HG02884 (cell line): ENCODE measurements around the gene CLDN6.

ENCODE experiments used
- ATAC-seq: cut with Tn5 transposase; IDR thresholded peaks from one replicate; pipeline ENCODE4 v1.9.1; 2021; ENCODE audit warnings: mild to moderate bottlenecking, moderate library complexity; ENCODE audit not compliant: unreplicated experiment

CLDN6 gene

DNA sequence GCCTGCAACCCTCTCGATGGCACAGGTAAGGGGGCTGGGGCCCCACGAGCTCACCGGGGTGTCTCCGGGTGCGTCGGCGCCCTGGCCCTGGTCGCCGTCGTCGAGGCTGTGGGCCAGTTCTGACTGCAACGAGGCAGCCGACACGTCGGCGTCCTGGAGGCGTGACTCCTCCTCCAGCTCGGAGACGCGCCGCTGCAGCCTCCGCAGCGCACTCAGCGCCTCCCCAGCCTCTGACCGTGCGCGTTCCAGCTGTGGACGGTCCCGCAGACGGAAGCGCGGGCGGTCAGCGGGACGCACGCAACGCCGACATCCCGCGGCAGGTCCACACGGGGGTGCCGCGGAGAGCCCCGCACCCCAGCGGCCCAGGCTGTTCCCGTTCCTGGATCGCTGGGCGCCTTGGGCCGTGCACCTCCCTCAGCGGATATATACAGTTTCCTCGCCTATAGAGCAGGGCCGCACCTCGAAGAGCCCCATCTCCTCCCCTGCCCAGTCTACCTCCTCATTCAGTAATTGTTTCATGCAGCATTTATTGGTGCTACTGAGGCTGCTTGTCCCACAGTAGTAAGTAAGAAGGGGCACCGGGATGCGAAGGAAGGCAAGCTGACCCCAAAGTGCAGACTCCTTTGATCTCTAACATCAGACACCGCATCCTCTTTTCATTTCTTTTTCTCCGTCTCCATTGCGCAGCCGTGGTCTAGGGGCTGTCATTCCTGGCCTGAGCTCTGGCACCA is 11.7 kb upstream of the CLDN6 start:
- ATAC-seq, result no peak

DNA sequence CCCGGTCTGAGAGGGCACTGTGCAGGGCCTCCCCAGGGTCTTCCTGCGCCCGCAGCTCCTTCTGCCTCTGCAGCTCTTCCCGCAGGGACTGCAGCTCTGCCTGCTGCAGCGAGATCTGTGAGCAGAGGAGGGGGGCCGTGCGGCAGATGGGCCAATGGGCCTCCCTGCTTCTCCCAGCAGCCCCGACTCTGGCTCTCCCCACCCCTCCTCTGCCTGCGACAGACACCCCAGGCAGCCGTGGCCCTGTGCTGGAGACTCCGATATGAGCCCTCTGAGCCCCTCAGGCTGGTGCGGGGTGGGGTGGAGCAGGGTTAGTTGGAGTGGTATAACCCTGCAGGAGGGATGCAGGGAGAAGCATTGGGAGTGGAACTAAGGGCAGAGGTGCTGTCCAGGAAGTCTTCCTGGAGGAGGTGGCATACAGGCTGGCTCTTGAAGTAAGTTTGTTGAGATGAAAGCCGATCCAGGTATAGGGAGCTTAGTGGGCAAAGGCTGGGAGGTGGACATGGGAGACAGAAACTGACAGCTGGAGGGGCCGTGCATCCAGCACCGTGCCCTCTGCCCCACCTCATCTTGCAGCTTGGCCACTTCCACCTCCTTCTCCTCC is 10.8 kb upstream of the CLDN6 start:
- ATAC-seq, result no peak

DNA sequence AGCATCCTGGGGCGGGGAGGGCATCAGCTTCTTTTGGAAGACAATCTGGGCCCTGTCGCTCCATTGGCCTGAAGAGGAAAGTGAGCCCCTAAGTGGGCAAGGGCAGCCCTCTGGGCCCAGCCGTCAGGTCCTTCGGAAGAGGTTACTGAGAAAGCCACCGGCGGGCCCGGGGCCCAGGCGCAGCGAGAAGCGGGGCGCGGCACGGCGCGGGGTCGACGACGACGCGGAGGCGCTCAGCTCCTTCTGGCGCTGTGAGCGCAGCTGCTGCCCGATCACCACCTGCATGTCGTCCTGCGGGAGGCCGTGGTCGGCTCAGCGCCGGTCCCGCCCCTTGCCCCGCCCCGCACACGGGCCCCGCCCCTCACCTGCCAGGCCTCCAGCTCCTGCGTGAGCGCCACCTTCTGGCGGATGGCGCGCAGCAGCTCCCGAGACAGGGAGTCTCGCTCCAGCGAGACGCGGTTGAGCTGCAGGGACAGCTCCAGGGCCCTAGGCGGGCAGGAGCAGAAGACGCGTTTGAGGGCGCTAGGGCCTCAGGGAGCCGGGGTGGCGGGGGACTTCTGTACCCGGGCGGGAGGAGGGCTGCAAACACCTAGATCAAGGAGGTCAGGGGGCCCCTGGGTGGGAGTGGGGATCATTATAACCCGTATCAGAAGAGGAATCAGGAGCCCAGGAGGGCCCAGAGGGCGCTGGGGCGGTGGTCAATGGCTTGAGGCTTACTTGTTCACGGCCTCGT is 10.2 kb upstream of the CLDN6 start:
- no peak for ATAC-seq

DNA sequence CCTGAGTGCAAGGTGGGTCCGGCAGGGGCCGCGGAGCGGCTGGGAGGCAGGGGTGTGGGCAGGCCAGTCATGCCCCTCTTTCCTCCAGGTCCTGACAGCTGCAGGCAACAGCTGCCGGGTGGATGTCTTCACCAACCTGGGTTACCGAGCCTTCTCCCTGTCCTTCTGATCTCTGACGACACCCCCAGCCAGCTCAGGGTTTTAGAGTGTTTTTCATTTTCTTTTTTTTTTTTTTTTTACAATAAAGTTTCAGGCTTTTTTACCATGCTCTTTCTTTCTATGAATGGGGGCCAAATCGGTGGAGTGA is 9.5 kb upstream of the CLDN6 start:
- no peak for ATAC-seq

DNA sequence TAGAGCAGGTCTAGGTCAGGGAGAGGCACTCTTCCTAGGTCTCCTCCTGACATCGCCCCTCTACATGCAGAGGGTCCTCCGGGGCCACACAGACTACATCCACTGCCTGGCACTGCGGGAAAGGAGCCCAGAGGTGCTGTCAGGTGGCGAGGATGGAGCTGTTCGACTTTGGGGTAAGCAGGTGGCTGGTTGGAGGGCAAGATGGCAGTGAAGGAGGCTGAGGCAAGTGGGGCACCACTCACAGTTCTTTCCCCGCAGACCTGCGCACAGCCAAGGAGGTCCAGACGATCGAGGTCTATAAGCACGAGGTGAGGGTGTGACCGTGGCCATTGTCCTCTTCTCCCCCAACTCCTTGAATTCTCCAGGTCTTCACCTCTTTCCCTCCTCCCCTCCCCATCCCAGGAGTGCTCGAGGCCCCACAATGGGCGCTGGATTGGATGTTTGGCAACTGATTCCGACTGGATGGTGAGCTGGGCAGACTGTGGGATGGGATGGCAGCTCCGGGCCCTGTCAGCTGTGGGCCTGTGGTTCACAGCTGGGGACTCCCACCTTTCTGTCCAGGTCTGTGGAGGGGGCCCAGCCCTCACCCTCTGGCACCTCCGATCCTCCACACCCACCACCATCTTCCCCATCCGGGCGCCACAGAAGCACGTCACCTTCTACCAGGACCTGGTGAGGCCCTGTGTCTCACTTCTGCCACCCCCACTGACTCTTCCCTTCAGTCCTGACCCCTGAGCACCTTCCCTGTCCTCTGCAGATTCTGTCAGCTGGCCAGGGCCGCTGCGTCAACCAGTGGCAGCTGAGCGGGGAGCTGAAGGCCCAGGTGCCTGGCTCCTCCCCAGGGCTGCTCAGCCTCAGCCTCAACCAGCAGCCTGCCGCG is 8.9 kb upstream of the CLDN6 start:
- no peak for ATAC-seq

DNA sequence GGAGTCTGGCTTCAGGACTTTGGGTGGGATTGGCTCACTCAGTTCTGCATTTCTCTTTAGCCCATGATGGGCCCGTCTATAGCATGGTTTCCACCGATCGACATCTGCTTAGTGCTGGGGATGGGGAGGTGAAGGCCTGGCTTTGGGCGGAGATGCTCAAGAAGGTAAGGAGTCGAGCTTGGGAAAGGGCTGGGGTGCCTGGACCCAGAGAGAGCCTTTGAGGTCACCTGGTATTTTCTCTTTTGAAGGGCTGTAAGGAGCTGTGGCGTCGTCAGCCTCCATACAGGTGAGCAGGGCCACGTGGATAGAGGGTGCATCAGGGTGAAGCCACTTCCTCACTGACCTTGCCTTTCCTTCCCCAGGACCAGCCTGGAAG is 8.0 kb upstream of the CLDN6 start:
- no peak for ATAC-seq

DNA sequence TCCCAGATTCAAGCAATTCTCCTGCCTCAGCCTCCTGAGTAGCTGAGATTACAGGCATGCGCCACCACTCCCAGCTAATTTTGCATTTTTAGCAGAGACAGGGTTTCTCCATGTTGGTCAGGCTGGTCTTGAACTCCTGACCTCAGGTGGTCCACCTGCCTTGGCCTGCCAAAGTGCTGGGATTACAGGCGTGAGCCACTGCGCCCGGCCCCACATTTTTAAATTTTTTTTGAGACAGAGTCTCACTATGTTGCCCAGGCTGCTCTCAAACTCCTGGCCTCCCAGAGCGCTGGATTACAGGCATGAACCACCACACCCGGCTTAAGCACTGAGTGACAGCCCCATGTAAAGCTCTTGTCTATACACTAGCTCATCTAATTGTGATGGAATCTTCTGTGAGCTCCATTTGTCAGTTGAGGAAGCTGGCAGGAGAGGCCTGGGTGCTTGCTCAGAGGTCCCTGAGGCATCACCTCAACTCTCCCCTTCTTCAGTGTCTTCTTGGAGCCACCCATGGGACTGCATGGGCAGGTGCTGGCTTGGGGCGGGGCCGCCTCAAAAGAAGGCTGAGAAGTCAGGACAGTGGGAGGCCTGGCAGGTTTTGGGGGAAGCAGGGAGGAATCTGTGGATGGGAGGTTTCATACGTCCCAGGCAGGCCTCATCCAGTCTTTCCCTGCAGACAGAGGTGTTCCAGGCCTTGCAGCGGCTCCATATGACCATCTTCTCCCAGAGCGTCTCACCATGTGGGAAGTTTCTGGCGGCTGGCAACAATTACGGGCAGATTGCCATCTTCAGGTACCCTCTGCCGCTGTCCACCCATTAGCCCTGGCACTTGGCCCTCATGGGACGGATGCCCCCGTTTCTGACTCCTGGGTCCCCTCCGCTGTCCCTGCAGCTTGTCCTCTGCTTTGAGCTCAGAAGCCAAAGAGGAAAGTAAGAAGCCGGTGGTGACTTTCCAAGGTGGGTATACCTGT is 7.3 kb upstream of the CLDN6 start:
- no peak for ATAC-seq

DNA sequence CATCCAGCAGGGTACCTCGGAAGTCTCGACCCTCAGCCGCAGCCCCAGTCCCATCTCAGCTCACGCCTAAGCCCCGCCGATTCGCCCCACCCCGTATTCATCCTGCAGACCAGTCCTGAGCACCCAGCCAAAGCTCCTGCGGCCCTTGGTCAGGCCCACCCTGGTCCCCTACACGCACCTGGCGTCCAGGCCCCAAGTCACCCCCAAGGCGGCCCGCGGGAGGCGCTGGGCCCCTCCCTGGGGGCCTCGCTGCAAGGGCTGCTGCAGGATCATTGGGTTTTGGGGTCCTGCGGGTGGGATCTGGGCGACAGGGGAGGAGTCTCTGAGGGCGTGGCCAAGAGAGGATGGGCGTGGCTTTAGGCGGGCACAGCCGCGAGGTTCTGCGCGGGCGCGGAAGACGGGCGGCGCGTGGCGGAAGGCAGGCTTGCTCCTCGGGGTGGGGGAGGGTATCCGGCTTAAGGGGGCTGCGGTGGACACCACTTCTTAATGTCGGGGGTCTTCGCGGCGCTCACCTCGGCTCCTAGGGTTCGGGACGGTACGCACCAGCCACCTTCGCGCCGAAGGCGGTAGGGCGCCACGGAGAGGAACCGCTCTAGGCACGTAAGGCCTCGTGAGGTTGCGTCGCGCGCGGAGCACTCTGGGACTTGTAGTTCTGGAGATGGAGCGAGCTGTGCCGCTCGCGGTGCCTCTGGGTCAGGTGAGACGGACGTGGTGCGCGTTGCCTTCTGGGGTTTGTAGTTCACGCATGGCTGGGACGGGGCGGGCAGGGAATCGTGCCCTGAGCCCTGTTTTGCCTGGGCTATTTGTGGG is 5.9 kb upstream of the CLDN6 start, which contains the start of the genes HCFC1R1 and THOC6:
Gene HCFC1R1 (minus strand): TSS at position 274 of the 810 bp plus-strand sequence. CDS start 1 bp downstream, at position 273.
Gene THOC6 (plus strand): TSS at position 367 of the 810 bp plus-strand sequence. CDS start 292 bp downstream, at position 659.
- ATAC-seq, result peak; percentile 75

DNA sequence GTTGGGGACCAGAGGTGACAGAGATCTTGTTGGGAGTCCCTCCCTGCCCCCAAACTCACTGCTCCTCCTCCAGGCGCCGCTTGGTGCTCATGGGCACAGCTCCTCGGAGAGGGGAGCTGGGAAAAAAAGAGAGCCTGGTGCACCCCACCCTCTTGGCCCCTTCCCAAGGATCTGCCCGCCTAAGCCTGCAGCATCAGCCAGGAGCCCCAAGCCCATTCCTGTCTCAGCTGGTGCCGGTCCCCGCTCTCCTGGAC is 5.4 kb upstream of the CLDN6 start:
- ATAC-seq, result no peak

DNA sequence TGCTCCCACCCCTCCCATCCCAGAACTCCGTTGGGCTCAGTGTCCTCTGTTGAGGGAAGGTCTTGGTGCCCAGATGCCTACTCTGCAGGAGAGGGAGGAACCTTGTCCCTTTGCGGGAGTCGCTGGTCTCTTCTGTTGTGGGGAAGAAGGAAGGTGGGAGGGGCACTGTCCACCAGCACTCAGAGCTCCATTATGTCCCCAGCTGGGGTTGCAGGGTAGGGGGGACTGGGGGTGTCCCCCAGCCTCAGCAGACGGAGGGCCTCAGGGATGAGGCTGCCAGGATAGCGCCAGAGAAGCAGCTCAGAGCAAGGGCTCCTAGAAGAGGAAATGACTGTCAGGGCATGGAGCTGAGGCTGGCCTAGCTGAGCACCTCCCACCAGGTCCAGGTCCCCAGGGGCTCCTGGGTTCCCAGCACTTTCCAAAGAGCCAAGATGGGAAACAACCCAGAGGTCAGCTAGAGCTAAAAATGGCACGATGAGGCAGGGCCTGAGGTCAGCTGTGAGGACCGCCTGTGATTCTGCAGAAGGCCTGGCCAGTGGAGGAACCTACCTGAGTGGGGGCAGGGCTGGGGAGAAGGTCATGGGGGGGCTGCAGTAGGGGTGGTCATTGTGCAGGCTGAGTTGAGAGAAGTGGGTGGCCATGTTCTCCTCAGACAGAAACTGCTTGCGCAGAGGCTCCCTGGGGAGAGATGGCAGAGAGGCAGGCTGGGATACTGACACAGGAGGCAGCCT is 4.9 kb upstream of the CLDN6 start:
- ATAC-seq, result no peak

DNA sequence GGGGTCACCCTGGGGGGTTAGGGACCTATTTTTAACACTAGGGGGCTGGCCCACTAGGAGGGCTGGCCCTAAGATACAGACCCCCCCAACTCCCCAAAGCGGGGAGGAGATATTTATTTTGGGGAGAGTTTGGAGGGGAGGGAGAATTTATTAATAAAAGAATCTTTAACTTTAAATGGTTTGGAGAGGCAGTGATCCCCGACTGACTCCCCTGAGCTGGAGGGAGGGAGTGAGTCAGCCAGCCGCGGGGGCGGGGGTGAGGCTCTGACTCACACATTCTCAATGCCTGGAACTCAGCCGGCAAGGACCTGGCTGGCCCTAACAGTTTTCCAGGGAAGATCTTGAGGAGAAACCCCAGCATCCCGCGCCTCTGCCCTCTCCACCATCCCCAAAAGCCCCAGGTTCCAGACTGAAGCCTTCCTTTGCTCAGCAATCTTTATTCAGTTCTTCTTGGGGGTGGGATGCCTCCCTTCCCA is 4.3 kb upstream of the CLDN6 start:
- no peak for ATAC-seq

DNA sequence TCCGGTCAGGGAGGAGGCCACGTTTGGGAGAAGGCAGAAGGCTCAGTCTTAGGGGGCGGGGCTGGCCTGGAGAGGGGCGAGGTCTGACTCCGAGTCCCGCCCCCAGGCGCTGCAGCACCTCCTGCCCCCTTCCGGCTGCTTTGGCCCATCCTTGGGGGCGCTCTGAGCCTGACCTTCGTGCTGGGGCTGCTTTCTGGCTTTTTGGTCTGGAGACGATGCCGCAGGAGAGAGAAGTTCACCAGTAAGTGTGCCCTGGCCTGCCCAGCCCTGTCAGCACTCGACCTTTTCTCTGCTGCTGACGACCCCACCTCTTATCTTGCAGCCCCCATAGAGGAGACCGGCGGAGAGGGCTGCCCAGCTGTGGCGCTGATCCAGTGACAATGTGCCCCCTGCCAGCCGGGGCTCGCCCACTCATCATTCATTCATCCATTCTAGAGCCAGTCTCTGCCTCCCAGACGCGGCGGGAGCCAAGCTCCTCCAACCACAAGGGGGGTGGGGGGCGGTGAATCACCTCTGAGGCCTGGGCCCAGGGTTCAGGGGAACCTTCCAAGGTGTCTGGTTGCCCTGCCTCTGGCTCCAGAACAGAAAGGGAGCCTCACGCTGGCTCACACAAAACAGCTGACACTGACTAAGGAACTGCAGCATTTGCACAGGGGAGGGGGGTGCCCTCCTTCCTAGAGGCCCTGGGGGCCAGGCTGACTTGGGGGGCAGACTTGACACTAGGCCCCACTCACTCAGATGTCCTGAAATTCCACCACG is 3.6 kb upstream of the CLDN6 start:
- no peak for ATAC-seq

DNA sequence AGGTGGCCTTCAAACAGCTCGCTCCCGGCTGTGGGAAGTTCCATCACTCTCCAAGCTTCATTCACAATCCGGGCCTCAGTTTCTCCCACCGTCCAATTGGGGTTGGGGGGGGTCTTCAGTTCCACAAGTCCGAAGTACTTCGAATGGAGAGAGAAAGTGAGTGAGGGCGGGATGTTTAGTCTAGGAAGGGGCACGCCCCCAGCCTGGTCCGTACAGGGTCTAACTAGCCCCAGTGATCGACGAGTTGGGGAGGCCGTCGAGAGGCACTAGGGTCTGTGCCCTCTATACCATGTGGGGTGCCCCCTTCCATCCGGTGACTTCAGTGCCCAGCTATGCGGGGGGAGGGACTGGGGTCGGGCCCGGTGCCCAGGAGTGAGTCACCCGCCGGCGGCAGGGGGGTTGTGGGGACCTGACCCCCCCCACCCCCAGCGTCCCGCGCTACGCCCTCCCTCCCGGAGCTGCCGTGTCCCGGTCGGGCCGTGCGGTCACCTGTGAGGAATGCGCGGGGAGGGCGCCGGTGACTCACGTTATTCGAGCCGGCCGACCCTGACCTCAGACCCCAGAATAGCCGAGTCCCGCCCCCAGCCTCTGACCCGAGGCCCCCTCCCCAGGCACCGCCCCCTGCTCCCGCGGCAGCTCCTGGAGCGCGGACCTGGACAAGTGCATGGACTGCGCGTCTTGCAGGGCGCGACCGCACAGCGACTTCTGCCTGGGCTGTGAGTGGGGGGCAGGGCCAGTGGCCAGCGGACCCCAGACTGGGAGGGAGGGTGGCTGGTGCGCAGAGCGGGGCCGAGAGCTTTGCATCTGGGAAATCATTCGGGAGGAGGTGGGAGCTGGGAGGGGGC is 2.8 kb upstream of the CLDN6 start:
- ATAC-seq, result no peak

DNA sequence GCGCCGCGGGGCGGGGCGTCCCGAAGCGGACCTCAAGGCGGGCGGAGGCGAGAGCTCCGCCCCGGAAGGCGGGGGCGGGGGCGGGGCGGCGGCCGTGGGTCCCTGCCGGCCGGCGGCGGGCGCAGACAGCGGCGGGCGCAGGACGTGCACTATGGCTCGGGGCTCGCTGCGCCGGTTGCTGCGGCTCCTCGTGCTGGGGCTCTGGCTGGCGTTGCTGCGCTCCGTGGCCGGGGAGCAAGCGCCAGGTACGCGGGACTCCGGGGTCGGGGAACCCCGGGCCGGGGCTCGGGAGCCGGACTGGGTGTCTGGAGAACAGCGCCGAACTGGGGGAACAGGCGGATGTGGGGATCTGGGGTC is 2.2 kb upstream of the CLDN6 start, which contains the start of gene TNFRSF12A:
Gene TNFRSF12A (plus strand): TSS at position 122 of the 357 bp plus-strand sequence. CDS start 30 bp downstream, at position 152.
- no peak for ATAC-seq

DNA sequence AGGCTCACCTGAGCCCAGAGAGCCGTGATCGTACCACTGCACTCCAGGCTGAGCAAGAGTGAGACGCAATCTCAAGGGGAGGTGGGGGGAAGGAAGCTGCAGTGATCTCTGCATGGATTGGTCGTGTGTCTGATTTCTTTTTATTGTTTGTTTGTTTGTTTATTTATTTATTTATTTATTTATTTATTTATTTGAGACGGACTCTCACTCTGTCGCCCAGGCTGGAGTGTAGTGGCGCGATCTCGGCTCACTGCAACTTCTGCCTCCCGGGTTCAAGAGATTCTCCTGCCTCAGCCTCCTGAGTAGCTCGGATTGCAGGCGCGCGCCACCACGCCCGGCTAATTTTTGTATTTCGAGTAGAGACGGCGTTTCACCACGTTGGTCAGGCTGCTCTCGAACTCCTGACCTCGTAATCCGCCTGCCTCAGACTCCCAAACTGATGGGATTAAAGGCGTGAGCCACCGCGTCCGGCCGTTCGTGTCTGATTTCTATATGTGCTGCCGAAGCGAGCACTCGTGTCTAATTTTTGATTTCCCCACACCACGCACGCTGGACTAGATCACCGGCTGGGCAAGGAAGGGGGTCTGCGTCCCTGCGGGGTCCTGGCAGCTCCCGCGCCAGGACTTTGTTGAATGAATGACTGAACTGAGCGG is 1.7 kb upstream of the CLDN6 start:
- ATAC-seq, result no peak

DNA sequence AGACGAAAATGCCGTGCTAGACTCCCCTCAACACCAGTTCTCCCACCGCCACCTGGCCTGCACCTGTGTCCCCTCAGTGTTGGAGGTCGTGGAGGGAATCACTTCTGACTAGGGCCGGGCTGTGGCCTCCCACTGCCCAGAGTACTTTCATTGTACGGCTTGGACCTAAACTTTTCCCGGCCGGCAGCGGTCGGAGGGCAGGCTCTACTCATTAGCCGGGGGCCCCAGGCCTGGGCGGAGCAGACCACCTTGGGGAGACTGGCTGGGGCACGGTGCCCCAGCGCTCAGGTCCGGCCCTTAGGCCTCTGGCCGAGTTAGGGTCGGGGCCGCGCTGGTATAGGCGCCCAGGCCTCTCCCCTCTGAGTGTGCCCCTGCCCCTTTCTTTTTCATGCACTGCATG is 639 bp downstream of the CLDN6 start:
- no peak for ATAC-seq
